HG03342 (cell line): ENCODE measurements around the gene MPZL1.

Experiments used
- ATAC-seq: cut with Tn5 transposase; IDR thresholded peaks from one replicate; pipeline ENCODE4 v1.9.1; 2021; ENCODE audit warnings: mild to moderate bottlenecking, moderate library complexity; ENCODE audit not compliant: unreplicated experiment

Gene MPZL1

DNA sequence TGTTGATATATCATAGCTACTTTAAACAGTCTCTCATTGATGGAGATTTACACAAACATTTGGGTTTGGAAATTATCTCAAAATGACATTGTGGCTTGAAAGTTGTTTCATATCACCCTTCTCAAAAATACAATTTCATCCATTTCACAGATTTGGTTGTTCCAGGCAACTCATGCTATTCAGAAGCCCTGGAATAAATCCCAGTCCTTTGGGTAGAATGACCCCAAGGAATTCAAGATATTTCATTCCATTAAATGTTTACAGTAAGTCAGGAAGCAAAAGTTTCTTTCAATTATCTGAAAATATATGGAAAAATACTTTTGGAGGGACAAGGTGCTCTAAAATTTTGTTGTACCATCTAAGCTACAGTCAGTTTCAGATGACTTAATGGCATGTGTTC is 27.1 kb downstream of the MPZL1 start:
- no peak for ATAC-seq

DNA sequence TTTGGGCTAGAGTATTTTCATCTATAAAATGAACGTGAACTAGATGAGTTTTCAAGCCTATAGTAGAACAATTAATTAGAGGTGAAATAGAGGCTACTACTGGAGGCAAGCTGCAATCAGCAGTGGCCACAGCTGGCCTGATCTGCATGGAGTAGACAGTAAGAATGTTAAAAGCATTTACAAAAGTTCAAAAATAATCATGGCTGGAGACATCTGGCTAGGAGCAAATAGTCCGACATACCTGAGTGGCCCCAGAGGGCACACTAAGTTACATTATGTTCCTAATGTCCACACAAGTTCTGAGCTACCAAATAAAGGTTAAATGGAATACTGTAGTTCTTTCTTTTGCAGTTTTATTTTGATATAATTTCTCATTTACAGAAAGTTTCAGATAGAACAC is 28.0 kb downstream of the MPZL1 start:
- ATAC-seq, result no peak

DNA sequence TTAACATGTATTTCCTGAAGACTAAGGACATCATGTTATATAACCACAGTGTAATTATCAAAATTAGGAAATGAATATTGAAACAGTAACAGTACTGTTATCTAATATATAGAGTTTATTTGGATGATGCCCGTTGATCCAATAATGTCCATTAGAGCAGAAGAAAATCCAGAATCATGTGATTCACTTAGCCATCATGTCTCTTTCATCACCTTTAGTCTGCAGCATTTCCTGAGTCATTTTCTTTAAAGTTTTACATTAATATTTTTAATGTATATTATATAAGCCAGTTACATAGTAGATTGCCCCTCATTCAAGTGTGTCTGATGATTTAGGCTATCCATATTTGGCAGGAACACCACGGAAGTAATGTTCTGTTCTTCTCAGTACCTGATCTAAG is 28.9 kb downstream of the MPZL1 start:
- ATAC-seq, result no peak

DNA sequence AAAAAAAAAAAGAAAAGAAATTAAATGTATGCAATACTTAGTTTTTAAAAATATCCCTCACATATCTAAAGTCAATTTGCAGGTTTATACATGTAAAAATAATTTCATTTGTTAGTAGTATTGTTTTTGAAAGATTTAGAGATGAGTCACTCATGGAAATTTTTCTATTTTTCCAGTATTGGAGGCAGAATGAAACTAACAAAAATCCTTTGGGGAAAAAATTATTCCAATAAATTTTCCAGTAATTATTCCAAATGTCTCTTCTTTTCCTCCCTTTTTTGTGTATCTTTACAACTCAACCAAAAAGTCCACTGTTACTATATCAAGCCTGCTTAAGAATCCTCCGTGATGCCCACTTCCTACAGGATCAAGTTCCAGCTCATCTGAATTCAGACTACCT is 29.9 kb downstream of the MPZL1 start:
- no peak for ATAC-seq

DNA sequence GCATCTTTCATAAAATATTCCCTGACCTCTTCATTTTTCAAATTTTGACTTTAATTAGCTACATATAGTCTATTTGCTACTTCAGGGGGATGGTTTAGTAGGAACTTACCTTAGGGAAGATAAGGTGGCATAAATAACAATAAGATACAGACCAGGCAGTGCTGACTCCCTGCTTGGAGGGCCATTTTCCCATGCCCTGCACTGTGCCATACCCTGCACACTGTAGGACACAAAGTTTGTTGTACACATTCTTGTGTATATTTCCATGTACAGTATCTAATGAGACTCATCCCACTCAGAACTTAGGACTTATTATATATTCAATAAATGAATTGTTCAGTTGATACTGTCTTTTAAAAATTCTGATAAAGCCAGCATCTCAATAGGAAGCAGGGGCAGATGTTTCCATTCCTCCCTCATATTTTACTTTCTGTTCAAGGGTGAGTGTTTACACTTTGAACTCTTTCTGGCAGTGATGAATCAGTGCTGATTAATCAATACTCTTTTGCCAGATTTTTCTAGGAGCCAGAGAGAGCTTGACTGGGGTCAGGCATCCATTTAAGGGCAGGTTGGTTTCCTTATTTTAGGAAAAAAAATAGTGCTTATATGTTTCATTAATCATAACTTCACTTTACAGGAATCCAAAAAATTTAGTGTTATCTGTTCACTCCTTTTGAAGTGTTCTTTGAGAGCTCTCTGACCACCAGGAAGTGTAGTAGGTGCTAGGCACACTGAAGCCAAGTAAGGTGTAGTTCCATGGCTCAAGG is 30.6 kb downstream of the MPZL1 start:
- ATAC-seq, result no peak

DNA sequence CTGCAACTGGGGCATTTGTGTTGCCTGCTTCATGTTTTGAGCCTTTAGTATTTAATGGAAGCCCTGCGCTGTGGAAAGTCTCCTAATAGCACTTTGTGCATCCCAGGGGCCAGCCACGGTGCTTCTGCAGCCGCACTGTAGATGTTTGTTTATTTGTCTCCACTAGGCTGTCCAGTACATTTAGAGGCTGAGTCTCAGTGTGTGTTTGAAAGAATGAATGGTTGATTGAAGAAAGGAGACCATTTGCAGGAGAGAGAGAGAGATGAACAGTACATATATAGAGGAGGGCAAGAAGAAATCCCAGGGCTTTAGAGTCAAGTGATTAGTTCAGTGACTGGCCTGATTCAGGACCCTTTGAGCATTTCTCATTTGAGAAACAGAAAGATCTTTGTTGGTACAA is 33.9 kb downstream of the MPZL1 start:
- ATAC-seq, result no peak

DNA sequence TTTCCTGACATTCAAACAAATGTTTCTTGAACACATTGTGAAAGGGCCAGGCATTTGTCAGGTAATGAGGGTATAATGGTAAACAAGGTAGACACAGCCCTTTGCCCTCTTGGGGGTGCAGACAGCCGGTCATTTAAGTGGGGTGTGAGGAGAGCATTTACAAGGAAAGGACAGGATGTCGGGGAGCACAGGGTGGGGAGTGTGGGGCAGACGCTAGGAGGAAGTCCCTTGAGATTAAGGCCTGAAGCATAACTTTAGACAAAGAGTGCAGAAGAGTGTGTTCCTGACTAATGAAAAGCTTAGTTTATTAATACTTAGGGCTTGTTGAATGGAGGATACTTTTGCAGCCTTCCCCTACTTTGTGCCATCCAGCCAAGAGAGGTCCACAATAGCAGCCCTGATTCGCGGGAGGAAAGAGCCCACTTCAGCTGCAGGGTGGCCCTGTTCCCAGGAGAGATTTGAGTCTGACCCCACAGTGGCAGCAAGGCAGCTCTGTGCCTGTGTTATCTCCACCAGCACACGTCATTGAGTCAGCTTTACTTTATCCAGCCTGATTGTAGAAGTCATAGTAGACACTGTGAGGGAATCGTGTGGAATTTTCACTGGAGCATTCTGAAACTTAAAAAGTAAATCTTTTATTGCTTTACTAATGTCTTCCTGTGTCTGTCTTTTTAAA is 35.1 kb downstream of the MPZL1 start:
- no peak for ATAC-seq

DNA sequence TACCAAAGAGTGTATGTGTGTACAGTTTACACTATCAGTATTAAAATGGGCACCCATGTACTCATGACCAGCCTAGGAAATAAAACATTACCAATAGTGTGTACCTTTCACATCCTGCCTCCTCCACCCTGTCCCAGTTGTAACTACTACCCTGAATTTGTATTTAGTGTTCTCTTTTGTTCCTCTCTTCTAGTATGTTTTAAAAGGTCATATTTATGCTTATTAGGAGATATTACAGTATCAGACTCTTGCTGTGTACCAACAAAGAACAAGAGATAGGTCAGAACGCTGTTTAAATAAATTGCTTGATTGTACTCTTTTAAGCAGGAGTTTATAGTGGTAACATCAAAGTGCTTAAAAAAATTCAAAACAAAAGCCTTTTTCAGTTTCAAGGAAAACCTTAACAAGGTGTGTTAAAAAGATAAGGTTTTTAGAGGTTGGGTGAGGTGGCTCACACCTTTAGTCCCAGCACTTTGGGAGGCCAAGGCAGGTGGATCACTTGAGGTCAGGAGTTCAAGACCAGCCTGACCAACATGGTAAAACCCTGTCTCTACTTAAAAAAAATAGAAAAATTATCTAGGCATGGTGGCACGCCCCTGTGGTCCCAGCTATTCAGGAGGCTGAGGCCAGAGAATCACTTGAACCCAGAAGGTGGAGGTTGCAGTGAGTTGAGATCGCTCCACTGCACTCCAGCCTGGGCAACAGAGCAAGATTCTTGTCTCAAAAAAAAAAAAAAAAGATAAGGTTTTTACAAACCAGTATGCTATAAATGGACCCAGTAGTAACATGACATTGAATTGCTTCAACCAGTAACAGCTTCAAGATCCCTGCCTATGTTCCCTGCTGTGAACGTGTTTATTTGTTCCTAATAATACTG is 35.9 kb downstream of the MPZL1 start:
- ATAC-seq, result no peak

DNA sequence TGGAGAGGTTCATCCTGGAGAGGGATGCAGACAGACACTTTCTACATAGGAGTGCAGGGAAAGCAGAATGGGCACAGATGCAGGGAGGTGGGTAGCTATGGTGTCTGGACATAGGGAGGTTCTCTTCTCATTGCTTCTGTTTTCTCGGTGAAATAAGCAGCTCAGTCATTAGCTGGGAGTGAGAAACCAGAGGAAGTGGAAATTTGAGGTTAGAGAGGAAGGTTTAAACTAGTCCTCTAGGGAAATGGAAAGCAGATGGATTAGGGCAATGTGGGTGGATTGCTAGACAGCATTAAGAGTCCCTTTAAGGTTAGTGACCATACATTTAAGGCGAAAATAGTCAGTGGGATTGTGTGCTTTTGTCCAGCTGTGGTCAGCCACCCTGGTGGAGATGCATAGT is 39.6 kb downstream of the MPZL1 start:
- ATAC-seq, result no peak

DNA sequence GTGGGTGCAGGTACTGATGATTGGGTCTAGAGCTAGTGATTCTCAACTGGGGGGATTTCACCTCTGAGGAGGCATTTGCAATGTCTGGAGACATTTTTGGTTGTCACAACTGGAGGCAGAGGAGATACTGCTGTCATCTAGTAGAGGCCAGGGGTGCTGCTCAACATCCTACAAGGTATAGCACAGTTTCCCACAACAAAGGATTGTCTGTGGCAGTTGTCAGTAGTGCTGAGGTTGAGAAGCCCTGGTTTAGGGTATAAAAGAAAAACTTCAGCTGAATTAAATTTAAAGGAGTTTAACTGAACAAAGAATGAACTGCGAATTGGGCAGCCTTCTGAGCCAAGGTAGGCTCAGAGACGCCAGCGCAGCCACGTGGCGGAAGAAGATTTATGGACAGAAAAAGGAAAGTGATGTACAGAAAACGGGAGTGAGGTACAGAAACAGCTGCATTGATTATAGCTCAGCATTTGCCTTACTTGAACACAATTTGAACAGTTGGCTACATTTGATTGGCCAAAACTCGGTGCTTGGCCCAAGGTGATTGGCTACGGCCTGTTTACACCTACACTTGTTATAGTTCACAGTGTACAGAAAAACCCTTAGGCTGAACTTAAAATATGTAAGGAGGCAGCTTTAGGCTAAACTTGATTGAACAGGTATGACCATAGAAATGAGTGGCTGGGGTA is 40.4 kb downstream of the MPZL1 start:
- no peak for ATAC-seq

DNA sequence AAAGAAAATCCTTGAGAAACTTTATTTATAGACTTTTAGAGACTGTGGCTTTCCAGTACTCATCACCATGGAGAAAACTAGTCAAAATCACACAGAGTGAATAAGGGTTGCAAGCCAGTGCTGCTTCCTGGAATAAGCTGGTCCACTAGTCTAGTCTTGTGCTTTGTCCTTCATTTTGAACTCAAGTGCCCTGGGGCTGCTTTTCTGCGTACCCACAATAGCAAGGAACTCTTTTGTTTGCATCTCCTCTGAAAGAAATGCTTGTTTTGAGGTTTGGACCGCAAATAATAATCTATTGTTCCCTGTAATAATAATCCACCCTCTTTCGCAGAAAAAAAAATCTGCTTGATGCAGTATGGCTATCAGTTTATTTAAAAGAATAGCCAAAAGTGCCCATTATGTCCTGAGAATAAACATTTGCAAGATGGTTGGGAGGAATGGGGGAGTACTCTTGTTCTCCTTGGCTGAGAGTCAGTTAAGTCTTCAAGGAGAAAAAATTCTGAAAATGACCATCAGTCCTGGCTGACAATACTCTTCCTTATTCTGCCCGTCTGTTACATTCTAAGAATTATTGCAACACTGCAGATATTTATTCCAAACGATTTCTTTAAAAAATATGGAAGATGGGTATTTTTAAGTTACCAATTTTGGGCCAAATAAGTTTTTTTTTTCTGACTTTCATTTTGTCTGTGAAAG is 41.9 kb downstream of the MPZL1 start:
- ATAC-seq, result no peak

DNA sequence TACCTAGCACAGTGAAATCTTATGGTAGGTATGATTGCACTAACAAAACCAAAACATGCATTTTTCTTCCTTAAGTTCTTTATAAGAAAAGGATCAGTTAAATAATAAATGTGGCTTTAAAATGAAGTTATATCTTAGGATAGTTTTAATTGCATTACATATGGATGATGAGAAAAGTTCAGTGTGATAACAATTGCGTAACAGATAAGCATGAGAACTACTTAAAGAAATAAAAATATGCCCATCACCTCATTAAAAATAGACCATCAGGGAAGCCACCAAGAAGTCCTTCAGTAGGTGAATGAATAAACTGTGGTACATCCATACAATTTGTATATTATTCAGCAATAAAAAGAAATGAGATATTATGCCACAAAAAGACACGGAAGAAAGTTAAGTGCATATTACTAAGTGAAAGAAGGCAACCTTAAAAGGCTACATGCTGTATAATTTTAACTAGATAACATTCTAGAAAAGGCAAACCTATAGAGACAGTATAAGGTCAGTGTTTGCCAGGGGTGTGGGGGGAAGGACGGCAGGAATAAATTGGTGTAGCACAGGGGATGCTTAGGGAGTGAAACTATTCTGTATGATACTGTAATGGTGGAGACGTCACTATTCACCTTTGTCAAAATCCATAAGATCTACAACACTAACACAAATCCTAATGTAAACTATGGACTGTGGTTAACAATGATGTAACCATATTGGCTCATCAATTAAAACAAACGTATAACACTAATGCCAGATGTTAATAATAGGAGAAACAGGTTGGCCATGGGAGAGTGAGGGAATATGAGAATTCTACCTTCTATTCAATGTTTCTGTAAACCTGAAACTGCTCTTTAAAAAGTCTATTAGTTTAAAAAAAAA is 42.9 kb downstream of the MPZL1 start:
- no peak for ATAC-seq

DNA sequence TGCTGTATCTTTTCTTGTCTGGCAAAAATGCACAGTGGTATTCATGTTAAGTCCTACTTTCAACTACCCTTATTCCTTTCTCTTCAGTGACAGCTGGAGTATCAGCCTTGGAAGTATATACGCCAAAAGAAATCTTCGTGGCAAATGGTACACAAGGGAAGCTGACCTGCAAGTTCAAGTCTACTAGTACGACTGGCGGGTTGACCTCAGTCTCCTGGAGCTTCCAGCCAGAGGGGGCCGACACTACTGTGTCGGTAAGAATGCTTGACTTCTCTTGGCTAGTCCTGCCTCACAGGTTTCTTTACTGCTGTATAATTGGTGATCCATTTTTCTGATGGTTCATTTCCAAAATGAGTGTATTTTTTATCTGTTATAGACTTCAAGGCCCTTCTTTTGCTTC is 43.7 kb downstream of the MPZL1 start:
- no peak for ATAC-seq

DNA sequence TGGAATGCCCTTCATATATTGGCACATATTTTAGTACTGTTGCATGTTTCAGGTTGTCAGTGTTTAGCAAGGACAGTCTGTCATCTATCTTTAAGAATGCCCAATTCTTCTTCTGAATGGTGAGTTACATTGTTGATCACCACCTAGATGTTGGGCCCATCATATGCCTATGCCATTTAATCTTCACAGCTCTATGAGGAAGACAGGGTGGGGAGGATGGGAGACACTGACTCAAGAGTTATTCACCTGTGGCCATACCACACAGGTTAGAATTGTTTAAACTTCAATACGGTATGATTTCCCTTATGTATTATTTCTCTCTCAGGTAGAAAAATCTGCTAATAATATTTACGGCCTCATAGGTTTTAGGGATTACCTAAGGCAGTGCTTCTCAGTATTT is 44.8 kb downstream of the MPZL1 start:
- no peak for ATAC-seq

DNA sequence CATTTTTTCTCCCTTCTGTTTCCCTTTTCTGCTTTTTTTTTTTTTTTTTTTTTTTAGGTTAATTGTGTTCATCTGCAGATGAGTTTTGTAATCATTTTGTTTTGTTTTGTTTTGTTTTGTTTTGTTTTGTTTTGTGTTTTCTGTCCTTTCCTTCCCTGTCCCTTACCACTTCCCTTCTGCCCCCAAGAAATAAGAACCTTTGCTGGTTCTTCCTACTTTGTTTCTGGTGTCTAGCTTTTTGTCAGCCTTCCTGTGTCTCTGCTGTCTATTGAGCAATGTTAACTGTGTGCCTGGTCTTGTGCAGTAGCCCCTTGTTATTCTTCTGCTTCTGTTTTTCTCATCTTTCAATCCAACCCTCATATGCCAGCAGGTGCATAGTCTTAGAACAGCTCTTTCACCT is 46.0 kb downstream of the MPZL1 start:
- no peak for ATAC-seq

DNA sequence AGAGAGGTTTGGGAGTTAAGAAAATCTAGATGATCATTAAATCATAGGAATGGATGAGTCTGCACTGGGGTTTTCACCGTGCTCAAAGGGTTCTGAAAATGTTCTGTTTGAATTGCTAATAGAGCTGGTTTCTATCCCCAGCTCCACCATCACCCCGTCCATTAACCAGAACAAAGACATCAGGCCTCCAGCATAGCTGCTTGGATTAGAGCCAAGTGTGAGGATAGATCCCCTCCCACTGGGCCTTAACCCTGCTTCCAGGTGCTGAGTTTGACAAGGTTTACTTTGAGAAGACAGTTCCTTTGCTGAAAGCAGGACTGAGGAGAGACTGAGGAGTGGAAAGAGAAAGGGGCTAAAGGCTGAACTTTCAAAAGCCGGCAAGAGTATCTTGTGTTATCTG is 48.3 kb downstream of the MPZL1 start:
- ATAC-seq, result no peak

DNA sequence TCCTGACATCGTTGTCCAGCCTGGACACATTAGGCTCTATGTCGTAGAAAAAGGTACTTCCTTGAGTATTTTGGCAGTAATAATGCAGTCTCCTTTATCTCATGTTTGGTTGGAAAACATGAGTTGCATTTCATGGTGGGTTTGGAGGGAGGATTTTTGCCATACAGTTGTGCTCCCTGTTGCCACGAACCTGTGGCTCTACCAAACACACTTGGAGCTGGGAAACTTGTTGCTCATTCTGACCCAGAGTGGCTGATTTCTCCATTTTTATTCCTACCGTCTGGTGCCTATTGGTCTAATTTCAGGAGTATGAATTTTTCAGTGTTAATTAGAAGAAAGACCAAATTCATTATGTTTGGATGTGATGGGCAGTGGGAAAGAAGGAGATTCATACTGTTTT is 50.7 kb downstream of the MPZL1 start:
- no peak for ATAC-seq

DNA sequence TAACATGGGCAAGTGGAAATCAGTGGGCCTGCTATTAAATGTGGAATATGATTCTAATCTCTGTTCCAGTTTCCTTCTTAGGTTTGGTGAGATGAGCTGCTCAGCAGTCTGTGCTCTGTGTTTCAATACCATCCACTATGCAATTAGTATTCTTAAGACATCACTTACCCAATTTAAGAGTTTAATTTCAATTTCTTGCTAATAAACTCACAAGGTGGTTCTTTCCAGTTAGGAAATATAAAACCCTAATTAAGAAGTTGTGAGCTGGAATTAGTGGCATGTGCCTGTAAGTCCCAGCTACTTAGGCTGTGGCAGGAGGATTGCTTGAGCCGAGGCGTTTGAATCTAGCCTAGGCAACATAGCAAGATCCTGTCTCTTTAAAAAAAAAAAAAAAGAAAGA is 51.7 kb downstream of the MPZL1 start:
- ATAC-seq, result no peak

DNA sequence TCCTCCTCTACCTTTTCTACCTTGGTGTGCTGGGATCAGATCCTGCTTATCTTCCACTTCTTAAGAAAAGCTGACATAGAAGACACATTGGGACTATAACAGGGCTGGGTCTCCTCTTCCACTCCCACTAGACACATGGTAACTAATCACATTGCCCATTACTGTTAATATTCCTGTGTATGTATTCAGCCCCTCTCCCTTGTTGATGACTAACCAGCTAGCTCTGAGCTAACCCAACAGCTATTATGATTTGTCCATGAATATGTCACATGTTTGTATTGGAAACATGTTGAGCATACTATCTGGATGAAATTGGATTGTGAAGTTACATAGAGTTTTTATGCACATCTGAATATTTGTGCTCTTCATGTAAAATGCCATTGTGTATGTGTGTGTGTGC is 52.9 kb downstream of the MPZL1 start:
- no peak for ATAC-seq

DNA sequence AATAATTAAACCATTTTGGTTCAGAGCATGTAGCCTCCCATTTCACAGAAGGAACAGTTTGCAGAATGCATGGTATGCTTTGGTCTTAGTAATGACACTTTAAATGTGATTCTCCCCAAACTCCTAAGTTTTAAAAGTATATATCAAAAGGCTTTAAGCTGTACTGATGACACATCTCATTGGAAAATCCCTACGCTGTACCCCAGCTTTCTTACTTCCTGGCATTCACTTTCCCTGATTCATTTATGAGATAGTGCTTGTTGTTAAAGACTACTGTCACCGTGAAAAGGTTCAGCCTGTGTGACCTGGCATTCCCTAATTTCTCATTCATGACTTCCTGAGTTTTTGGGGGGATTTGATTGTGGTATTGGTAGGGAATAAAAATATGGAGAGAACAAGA is 53.4 kb downstream of the MPZL1 start:
- no peak for ATAC-seq
